Left lobe of liver (tissue), 2 donors: ENCODE results near the gene VPS45. TPM values are rescaled to one million over a fixed set of nuclear protein-coding genes. Genes with fewer than 3 reads are reported as not detected.

ENCODE experiments used
- ATAC-seq: fragments of 200-7000 bp; cut with Tn5 transposase; one replicate; pipeline ENCODE4 v1.9.1; 2020; ENCODE audit warnings: mild to moderate bottlenecking, moderate library complexity
- DNase-seq: peaks from one replicate; pipeline ENCODE4 v3.0.0-alpha.2; 2020; ENCODE audit warnings: low spot score
- total RNA-seq: library from RNA; stranded (reverse); gene quantifications from one replicate; pipeline ENCODE4 v1.2.1, GENCODE V29; 2021
- donor health status: DM: no; HTN: no; CAD: no; lungs with moderate emphysema.
- donor health status: DM: no; HTN: yes; CAD: no.

Gene VPS45
- total RNA-seq, 1 donor from 2014 or later: 12.3 TPM

GRCh38 chr1:150069923-150070322 lies 2.3 kb downstream of the VPS45 start:
- DNase-seq: no peak

GRCh38 chr1:150072959-150073358 lies 5.4 kb downstream of the VPS45 start:
- DNase-seq (no peak), ATAC-seq (peak; percentile 49)

More at GRCh38 chr1:150069923-150070322, 2.3 kb downstream of the VPS45 start:
- no peak for ATAC-seq

GRCh38 chr1:150073516-150073915 lies 5.9 kb downstream of the VPS45 start:
- ATAC-seq (no peak), DNase-seq (no peak)

GRCh38 chr1:150076066-150076465 lies 8.5 kb downstream of the VPS45 start:
- ATAC-seq: no peak

GRCh38 chr1:150076985-150077384 lies 9.4 kb downstream of the VPS45 start:
- no peak for ATAC-seq

More at GRCh38 chr1:150076066-150076465, 8.5 kb downstream of the VPS45 start:
- DNase-seq: no peak

GRCh38 chr1:150080784-150081183 lies 13.2 kb downstream of the VPS45 start:
- DNase-seq (no peak), ATAC-seq (no peak)

More at GRCh38 chr1:150076985-150077384, 9.4 kb downstream of the VPS45 start:
- DNase-seq: no peak

GRCh38 chr1:150082494-150082893 lies 14.9 kb downstream of the VPS45 start:
- DNase-seq (no peak), ATAC-seq (no peak)

- no peak for DNase-seq
- no peak for ATAC-seq
Observed at GRCh38 chr1:150083907-150084306, 16.3 kb downstream of the VPS45 start.

- DNase-seq (no peak), ATAC-seq (no peak)
Observed at GRCh38 chr1:150085406-150085805, 17.8 kb downstream of the VPS45 start.

- DNase-seq (no peak), ATAC-seq (no peak)
Observed at GRCh38 chr1:150087415-150087814, 19.8 kb downstream of the VPS45 start.

GRCh38 chr1:150089846-150090520 lies 22.4 kb downstream of the VPS45 start:
- ATAC-seq: no peak
- no peak for DNase-seq

- ATAC-seq (no peak), DNase-seq (no peak)
Observed at GRCh38 chr1:150092180-150092791, 24.7 kb downstream of the VPS45 start.

GRCh38 chr1:150093805-150094204 lies 26.2 kb downstream of the VPS45 start:
- ATAC-seq (no peak), DNase-seq (no peak)

GRCh38 chr1:150094734-150095265 lies 27.2 kb downstream of the VPS45 start:
- DNase-seq (no peak), ATAC-seq (no peak)

- ATAC-seq: no peak
- DNase-seq: no peak
Observed at GRCh38 chr1:150102986-150103385, 35.4 kb downstream of the VPS45 start.

- no peak for DNase-seq
- no peak for ATAC-seq
Observed at GRCh38 chr1:150106341-150106740, 38.8 kb downstream of the VPS45 start.

GRCh38 chr1:150109586-150109985 lies 42.0 kb downstream of the VPS45 start:
- no peak for ATAC-seq

GRCh38 chr1:150110116-150110515 lies 42.5 kb downstream of the VPS45 start:
- DNase-seq: no peak

More at GRCh38 chr1:150109586-150109985, 42.0 kb downstream of the VPS45 start:
- DNase-seq: no peak

GRCh38 chr1:150111670-150112069 lies 44.1 kb downstream of the VPS45 start:
- ATAC-seq: no peak
- DNase-seq: no peak

More at GRCh38 chr1:150110116-150110515, 42.5 kb downstream of the VPS45 start:
- ATAC-seq: no peak

- ATAC-seq: no peak
- DNase-seq: no peak
Observed at GRCh38 chr1:150115121-150115520, 47.5 kb downstream of the VPS45 start.

- no peak for ATAC-seq
Observed at GRCh38 chr1:150118716-150119115, 51.1 kb downstream of the VPS45 start.

GRCh38 chr1:150121236-150121862 lies 53.8 kb downstream of the VPS45 start:
- ATAC-seq (no peak), DNase-seq (no peak)

More at GRCh38 chr1:150118716-150119115, 51.1 kb downstream of the VPS45 start:
- no peak for DNase-seq
